ENCODE measurements around the gene ITFG2. TPM values are rescaled to one million over a fixed set of nuclear protein-coding genes. Genes with fewer than 3 reads are reported as not detected.

Gene ITFG2
- polyA plus RNA-seq, 1 experiment: 17.4 TPM

DNA sequence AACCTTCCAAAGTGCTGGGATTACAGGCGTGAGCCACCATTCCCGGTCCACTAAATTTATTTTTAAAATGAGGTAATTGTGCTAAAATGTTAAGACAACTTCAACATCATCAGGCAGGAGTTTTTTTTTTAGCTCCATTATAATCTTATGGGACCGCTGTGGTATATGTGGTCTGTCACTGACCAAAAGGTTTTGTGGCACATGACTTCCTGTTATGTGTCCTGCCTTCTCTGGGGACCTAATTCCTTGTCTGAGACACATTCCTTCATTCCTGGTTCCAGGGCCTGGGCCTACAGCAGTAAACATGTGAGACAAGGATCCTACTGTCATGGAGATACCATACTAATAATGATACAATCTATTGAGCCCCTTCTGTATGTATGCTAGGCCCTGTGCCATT lies 39.5 kb downstream of the ITFG2 start:
- H3K9me3 ChIP-seq (ENCODE audit: control insufficient read depth, insufficient read depth, low read length): no peaks in the 10 kb centered on the region
- H3K27ac ChIP-seq (ENCODE audit: low read depth, low read length): no peak overlapping the region
- H3K27me3 ChIP-seq (ENCODE audit: control insufficient read depth, insufficient read depth, low read length): no peaks in the 10 kb centered on the region
- ChIA-PET POLR2A (no interaction called here), CTCF (interaction anchor here (0.8 to 1.6 kb wide), 3 partner anchors 9 to 183 kb away, joined by 3 to 8 read pairs (median 3); no protein-coding TSS in a partner anchor)
- no peak for DNase-seq (ENCODE audit: low read depth, low spot score)
- TF ChIP-seq, protein P1, sequence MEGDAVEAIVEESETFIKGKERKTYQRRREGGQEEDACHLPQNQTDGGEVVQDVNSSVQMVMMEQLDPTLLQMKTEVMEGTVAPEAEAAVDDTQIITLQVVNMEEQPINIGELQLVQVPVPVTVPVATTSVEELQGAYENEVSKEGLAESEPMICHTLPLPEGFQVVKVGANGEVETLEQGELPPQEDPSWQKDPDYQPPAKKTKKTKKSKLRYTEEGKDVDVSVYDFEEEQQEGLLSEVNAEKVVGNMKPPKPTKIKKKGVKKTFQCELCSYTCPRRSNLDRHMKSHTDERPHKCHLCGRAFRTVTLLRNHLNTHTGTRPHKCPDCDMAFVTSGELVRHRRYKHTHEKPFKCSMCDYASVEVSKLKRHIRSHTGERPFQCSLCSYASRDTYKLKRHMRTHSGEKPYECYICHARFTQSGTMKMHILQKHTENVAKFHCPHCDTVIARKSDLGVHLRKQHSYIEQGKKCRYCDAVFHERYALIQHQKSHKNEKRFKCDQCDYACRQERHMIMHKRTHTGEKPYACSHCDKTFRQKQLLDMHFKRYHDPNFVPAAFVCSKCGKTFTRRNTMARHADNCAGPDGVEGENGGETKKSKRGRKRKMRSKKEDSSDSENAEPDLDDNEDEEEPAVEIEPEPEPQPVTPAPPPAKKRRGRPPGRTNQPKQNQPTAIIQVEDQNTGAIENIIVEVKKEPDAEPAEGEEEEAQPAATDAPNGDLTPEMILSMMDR (IDR thresholded peaks at IDR 0.05; ENCODE audit: low read depth, low read length): no peak
- H3K4me3 ChIP-seq (ENCODE audit: low read depth, low read length): no peak overlapping the region

DNA sequence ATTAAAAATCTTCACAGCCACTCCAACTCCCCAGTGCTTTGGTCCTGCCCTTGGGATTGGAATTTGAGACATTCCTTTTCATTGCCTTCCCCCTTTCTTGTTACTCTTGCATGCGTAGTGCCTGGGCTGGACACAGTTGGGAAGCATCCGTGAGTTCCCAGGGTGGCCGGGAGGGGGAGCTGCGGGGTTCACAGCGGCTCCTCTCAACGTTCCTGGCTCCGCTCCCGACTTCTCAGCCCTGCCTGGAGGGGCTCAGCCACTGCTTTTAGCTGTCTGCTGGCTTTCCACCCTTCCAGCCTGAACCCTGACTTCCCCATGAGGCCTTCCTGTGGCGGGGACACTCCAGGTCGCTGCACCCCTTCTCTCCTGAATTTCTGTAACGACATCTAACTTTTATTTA lies 41.2 kb downstream of the ITFG2 start:
- TF ChIP-seq, protein P1 (IDR thresholded peaks at IDR 0.05; ENCODE audit: low read depth, low read length): peak; percentile 93
- Histone ChIP-seq H3K9me3 (ENCODE audit: control insufficient read depth, insufficient read depth, low read length) (no peaks in the 10 kb centered on the region), H3K27ac (ENCODE audit: low read depth, low read length) (no peak overlapping the region), H3K27me3 (ENCODE audit: control insufficient read depth, insufficient read depth, low read length) (no peaks in the 10 kb centered on the region), H3K4me3 (ENCODE audit: low read depth, low read length) (no peak overlapping the region)
- DNase-seq (ENCODE audit: low read depth, low spot score): peak; percentile 56
- ChIA-PET POLR2A (interaction anchor here (0.5 kb wide), 1 partner anchor 40 kb away, joined by 5 read pairs; no protein-coding TSS in a partner anchor), CTCF (interaction anchor here (0.6 to 2.7 kb wide), 26 partner anchors 9 to 844 kb away, joined by 3 to 31 read pairs (median 4); partner anchors contain the start of genes FOXM1, ITFG2, NRIP2 and RHNO1)

DNA sequence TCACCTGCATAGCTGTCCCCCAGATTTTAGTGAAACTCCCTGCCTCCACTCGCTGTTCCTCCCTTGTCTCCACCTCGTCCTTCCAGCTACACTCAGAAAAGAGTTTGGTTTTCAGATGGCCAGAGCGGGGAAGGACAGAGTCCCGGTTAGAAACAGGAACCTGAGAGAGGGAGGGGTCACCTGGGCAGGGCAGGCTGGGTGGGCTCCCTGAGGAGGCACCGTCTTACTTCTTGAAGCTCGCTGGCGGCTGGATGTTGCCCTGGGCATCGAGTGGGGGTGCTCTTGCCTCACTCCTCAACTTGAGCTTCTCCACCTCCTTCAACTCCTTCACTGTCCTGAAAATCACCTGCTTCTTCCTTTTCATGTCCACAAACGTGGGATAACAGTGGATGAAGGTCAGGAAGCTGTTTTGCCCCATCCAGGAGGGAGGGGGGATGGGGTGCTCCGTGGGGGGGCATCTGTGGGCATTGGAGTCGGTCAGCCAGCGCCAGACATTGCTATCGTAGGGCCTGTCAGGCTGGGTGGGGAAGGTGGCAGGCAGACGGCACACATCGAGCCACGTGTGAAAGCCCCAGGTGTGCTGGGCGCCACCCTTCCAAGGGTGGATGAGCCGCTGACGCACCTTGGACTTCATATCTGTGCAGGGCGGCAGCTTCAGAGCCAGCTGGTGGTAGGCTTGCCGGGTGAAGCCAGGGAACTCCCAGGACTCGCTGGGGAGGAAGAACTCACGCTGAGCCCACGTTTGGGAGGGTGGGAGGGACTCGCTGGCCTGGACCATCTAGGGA lies 42.4 kb downstream of the ITFG2 start:
- ChIA-PET POLR2A (interaction anchor here (0.6 kb wide), 1 partner anchor 10 kb away, joined by 3 read pairs; no protein-coding TSS in a partner anchor), CTCF (interaction anchor here (0.8 to 2.7 kb wide), 13 partner anchors 10 to 219 kb away, joined by 3 to 31 read pairs (median 7); partner anchors contain the start of genes FOXM1, NRIP2 and RHNO1)
- H3K27me3 ChIP-seq (ENCODE audit: control insufficient read depth, insufficient read depth, low read length): no peaks in the 10 kb centered on the region
- DNase-seq (ENCODE audit: low read depth, low spot score): no peak
- H3K9me3 ChIP-seq (ENCODE audit: control insufficient read depth, insufficient read depth, low read length): no peaks in the 10 kb centered on the region
- H3K27ac ChIP-seq (ENCODE audit: low read depth, low read length): no peak overlapping the region
- TF ChIP-seq, protein P1 (IDR thresholded peaks at IDR 0.05; ENCODE audit: low read depth, low read length): no peak
- H3K4me3 ChIP-seq (ENCODE audit: low read depth, low read length): no peak overlapping the region

DNA sequence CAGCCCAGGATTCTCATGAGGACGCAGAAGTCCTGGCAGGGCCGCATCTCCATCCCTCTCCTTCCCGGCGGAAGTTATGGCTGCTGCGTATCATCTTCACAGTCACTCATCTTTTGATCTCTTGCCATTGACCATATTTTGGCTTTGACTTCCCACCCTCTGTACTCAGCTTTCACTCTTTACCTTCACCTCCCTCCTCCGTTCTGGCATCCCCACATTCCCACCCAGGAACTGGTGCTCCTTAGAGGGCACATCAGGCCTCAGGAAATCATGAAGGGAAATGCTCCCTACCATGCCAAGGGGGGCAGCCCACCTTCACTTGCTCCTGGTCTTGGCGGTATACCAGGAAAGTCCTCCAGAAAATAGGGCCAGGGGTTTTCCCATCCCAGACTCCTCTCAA lies 43.1 kb downstream of the ITFG2 start:
- TF ChIP-seq, protein P1 (IDR thresholded peaks at IDR 0.05; ENCODE audit: low read depth, low read length): no peak
- CTCF ChIA-PET: interaction anchor here (0.9 kb wide), 1 partner anchor 17 kb away, joined by 3 read pairs; no protein-coding TSS in a partner anchor
- DNase-seq (ENCODE audit: low read depth, low spot score): no peak
- Histone ChIP-seq H3K4me3 (ENCODE audit: low read depth, low read length) (no peak overlapping the region), H3K27ac (ENCODE audit: low read depth, low read length) (no peak overlapping the region), H3K27me3 (ENCODE audit: control insufficient read depth, insufficient read depth, low read length) (no peaks in the 10 kb centered on the region), H3K9me3 (ENCODE audit: control insufficient read depth, insufficient read depth, low read length) (no peaks in the 10 kb centered on the region)
- POLR2A ChIA-PET: no interaction called here

DNA sequence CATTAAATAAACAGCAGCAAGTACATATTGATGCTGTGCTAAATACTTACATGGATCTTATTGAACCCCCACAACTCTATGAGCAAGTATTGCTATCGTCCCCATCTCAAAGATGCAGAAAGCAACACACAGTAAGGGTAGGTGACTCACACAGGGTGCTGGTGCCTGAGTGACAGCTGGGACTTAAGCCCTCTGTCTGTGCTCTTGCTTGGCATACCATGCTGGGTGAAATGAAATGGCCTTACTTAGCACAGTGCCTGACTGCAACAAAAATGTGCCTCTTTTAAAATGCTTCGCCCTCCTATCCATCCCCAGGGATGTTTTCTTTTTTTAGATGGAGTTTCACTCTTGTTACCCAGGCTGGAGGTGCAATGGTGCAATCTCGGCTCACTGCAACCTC lies 43.6 kb downstream of the ITFG2 start:
- H3K27me3 ChIP-seq (ENCODE audit: control insufficient read depth, insufficient read depth, low read length): no peaks in the 10 kb centered on the region
- no peaks in the 10 kb centered on the region for H3K9me3 ChIP-seq (ENCODE audit: control insufficient read depth, insufficient read depth, low read length)
- TF ChIP-seq, protein P1 (IDR thresholded peaks at IDR 0.05; ENCODE audit: low read depth, low read length): no peak
- no peak for DNase-seq (ENCODE audit: low read depth, low spot score)
- ChIA-PET CTCF (interaction anchor here (0.9 kb wide), 1 partner anchor 17 kb away, joined by 3 read pairs; no protein-coding TSS in a partner anchor), POLR2A (no interaction called here)
- no peak overlapping the region for H3K4me3 ChIP-seq (ENCODE audit: low read depth, low read length)
- H3K27ac ChIP-seq (ENCODE audit: low read depth, low read length): no peak overlapping the region

Data from AG04450 (cell line).